RKO (cell line): ENCODE results near the gene ESPL1.

Experiments
- DNase-seq: peaks from one replicate; pipeline ENCODE4 v3.0.0-alpha.2; 2016; ENCODE audit warnings: low spot score

ESPL1 gene

GRCh38 chr12:53231921-53232645, 36.0 kb upstream of the ESPL1 start, which contains the start of gene RARG:
RARG (minus strand) TSS chr12:53232209; CDS start chr12:53227545, 4,664 bp downstream.
- peak; percentile 57 for DNase-seq

GRCh38 chr12:53232646-53233461, 35.2 kb upstream of the ESPL1 start:
- no peak for DNase-seq

GRCh38 chr12:53233671-53234121, 34.4 kb upstream of the ESPL1 start:
- DNase-seq = no peak

- DNase-seq = no peak
Measured at GRCh38 chr12:53234271-53234914, 33.7 kb upstream of the ESPL1 start.

- DNase-seq = no peak
Measured at GRCh38 chr12:53235164-53235563, 32.9 kb upstream of the ESPL1 start.

GRCh38 chr12:53235742-53236442, 32.2 kb upstream of the ESPL1 start:
- DNase-seq = no peak

GRCh38 chr12:53236443-53237111, 31.5 kb upstream of the ESPL1 start:
- no peak for DNase-seq

GRCh38 chr12:53239643-53240258, 28.3 kb upstream of the ESPL1 start:
- no peak for DNase-seq

GRCh38 chr12:53241623-53242412, 26.3 kb upstream of the ESPL1 start:
- no peak for DNase-seq

GRCh38 chr12:53244337-53244736, 23.8 kb upstream of the ESPL1 start:
- no peak for DNase-seq

- DNase-seq = no peak
Measured at GRCh38 chr12:53245286-53245685, 22.8 kb upstream of the ESPL1 start.

GRCh38 chr12:53251477-53252348, 16.4 kb upstream of the ESPL1 start:
- DNase-seq = peak; percentile 80

GRCh38 chr12:53252349-53252916, 15.7 kb upstream of the ESPL1 start:
- peak; percentile 31 for DNase-seq

- DNase-seq = no peak
Measured at GRCh38 chr12:53253298-53253697, 14.8 kb upstream of the ESPL1 start.

GRCh38 chr12:53254816-53255545, 13.1 kb upstream of the ESPL1 start:
- DNase-seq = no peak

GRCh38 chr12:53255996-53256395, 12.1 kb upstream of the ESPL1 start:
- no peak for DNase-seq

- no peak for DNase-seq
Measured at GRCh38 chr12:53258541-53259539, 9.3 kb upstream of the ESPL1 start.
